Keratinocyte (primary cell): ENCODE measurements around the gene VDAC2. TPM values are rescaled to one million over a fixed set of nuclear protein-coding genes. Genes with fewer than 3 reads are reported as not detected.
"Not testable (repeated sequence)": the region's sequence is repeated elsewhere in the genome, so short reads cannot be mapped to it uniquely, and the experiment has no call there.

Experiments used
- DNase-seq: peaks from one replicate; pipeline ENCODE4 v3.0.0-alpha.2; 2011; ENCODE audit warnings: low read depth, missing footprints, low spot score
- FAIRE-seq: peaks from 2 replicates; lab custom pipeline; 2011; peaks lifted over from hg19 to GRCh38; lab: Jason Lieb, UNC
- H2AFZ ChIP-seq: 2 replicates; pipeline ENCODE4 v1.6.0; 2012; ENCODE audit warnings: low read length, control low read depth, inconsistent platforms; ENCODE audit not compliant: control insufficient read depth
- H3K27ac ChIP-seq: 2 replicates; pipeline ENCODE4 v1.5.1; 2011; ENCODE audit warnings: low read length; ENCODE audit not compliant: control insufficient read depth, insufficient read depth
- H3K27me3 ChIP-seq: 3 replicates; pipeline ENCODE4 v1.6.0; 2011; ENCODE audit warnings: low read length; ENCODE audit not compliant: control insufficient read depth, insufficient read depth; ENCODE audit errors: extremely low read depth
- H3K36me3 ChIP-seq, 2 experiments: 2 replicates in 1 of 2; 3 replicates in 1 of 2; pipeline ENCODE4 v1.5.1; 2011; ENCODE audit warnings: low read length in 2 of 2, mild to moderate bottlenecking in 1 of 2; ENCODE audit not compliant: control insufficient read depth in 2 of 2, insufficient read depth in 2 of 2; ENCODE audit errors: extremely low read depth in 1 of 2
- H3K4me1 ChIP-seq: 3 replicates; pipeline ENCODE4 v1.5.1; 2011; ENCODE audit warnings: low read length; ENCODE audit not compliant: control insufficient read depth, insufficient read depth; ENCODE audit errors: extremely low read depth
- H3K4me2 ChIP-seq: 3 replicates; pipeline ENCODE4 v1.6.0; 2011; ENCODE audit warnings: low read depth, low read length; ENCODE audit not compliant: control insufficient read depth, insufficient read depth; ENCODE audit errors: extremely low read depth
- H3K4me3 ChIP-seq, 3 experiments: fragments of 200-600 bp in 1 of 3; sonication (generic) in 1 of 3; 2 replicates in 2 of 3; 3 replicates in 1 of 3; pipeline ENCODE4 v1.5.1; 2011 to 2016; ENCODE audit warnings: low read length in 3 of 3, mild to moderate bottlenecking in 3 of 3, control low read depth in 2 of 3, inconsistent platforms in 1 of 3, low read depth in 1 of 3, mixed read lengths in 1 of 3, mixed run types in 1 of 3, moderate library complexity in 1 of 3; ENCODE audit not compliant: control insufficient read depth in 2 of 3, insufficient read depth in 2 of 3; ENCODE audit errors: extremely low read depth in 1 of 3
- H3K79me2 ChIP-seq: 2 replicates; pipeline ENCODE4 v1.6.0; 2012; ENCODE audit warnings: low read length; ENCODE audit not compliant: control insufficient read depth, insufficient read depth
- H3K9ac ChIP-seq: 3 replicates; pipeline ENCODE4 v1.6.0; 2011; ENCODE audit warnings: low read length; ENCODE audit not compliant: control insufficient read depth, insufficient read depth; ENCODE audit errors: extremely low read depth
- H3K9me1 ChIP-seq: 3 replicates; pipeline ENCODE4 v1.6.0; 2011; ENCODE audit warnings: low read length; ENCODE audit not compliant: control insufficient read depth, insufficient read depth; ENCODE audit errors: extremely low read depth
- H3K9me3 ChIP-seq: 2 replicates; pipeline ENCODE4 v1.5.1; 2012; ENCODE audit warnings: low read depth, low read length; ENCODE audit not compliant: control insufficient read depth
- H4K20me1 ChIP-seq: 3 replicates; pipeline ENCODE4 v1.6.0; 2011; ENCODE audit warnings: low read length; ENCODE audit not compliant: control insufficient read depth, insufficient read depth; ENCODE audit errors: extremely low read depth
- EZH2 ChIP-seq: IDR thresholded peaks from one replicate; pipeline ENCODE4 v1.6.1; 2012; ENCODE audit warnings: inconsistent platforms, mild to moderate bottlenecking, low read length, moderate library complexity
- dilution Hi-C: fragments of 300-500 bp; cut with MboI; formaldehyde crosslinking; loops from one replicate; pipeline ENCODE4 v1.7.0; 2020; ENCODE audit warnings: low sequenced_read_pairs; ENCODE audit not compliant: extremely low pct_ligation_motif_present
- polyA plus RNA-seq, 5 experiments: library from polyadenylated mRNA; depleted of rRNA in 3 of 5; stranded (reverse) in 3 of 5; stranded (forward) in 1 of 5; unstranded in 1 of 5; fragments of >200 nt; gene quantifications; 1 replicate in 1 of 5; 2 replicates in 3 of 5; 3 replicates in 1 of 5; pipeline versions ENCODE4 v1.2.1 to v1.2.3, GENCODE V29; 2011 to 2012; ENCODE audit warnings: missing spikeins in 2 of 5, low read depth in 1 of 5, low replicate concordance in 1 of 5
- TF ChIP-seq, protein P1 (sequence below), 3 experiments: IDR thresholded peaks in 1 of 3; conservative IDR thresholded peaks in 1 of 3; optimal IDR thresholded peaks in 1 of 3; 2 replicates in 2 of 3; 3 replicates in 1 of 3; pipeline versions ENCODE3 to v1.5.1; 2011; ENCODE audit warnings: low read length in 3 of 3, mild to moderate bottlenecking in 3 of 3, moderate library complexity in 2 of 3, control low read depth in 1 of 3, inconsistent platforms in 1 of 3; ENCODE audit not compliant: insufficient read depth in 2 of 3; ENCODE audit errors: extremely low read depth in 1 of 3

The VDAC2 gene
- polyA plus RNA-seq, 1 donor (not counting 4 experiments of a cell fraction or from before 2014, with no cell fraction given): 152 TPM

DNA sequence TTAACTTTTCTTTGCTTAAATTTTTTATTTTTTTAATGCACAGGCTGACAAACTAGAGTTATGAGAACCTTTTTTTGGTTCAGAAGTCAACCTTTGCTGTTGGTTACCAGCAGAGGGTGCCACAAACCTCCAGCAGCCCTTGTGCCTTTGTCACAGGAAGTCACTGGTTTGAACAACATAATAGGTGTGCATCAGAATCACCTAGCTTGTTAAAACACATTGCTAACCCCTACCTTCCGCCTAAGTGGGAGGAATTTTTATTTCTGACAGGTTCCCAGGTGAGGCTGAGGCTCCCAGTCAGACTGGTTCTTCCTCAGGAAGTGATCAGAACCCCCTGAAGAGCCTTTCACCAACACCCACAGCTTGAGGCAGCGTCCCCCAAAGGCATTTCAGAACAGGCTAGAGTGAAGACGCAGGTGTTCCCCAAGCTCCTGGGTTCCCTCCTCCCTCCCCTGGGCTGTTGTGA lies 22.6 kb upstream of the VDAC2 start:
- peak overlapping the region; percentile 63 for H2AFZ ChIP-seq
- dilution Hi-C loops: no loop called here

DNA sequence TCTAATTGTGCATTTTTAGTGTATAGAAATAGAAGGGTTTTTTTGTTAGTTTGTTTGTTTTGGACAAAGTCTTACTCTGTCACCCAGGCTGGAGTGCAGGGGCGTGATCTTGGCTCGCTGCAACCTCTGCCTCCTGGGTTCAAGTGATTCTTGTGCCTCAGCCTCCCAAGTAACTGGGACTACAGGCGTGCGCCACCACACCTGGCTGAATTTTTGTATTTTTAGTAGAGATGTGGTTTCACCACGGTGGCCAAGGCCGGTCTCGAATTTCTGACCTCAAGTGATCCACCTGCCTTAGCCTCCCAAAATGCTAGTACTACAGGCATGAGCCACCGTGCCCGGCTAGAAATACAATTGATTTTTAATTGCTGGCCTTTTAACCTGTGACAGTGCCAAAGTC lies 22.1 kb upstream of the VDAC2 start:
- peak overlapping the region; percentile 76 for H3K4me2 ChIP-seq
- H3K27me3 ChIP-seq, H3K9me1 ChIP-seq, H3K36me3 ChIP-seq, dilution Hi-C loops, H3K9me3 ChIP-seq, H3K4me3 ChIP-seq, DNase-seq, H4K20me1 ChIP-seq, H3K79me2 ChIP-seq, H2AFZ ChIP-seq, FAIRE-seq: not testable (repeated sequence)
- H3K27ac ChIP-seq: peak overlapping the region; percentile 69
- peak overlapping the region; percentile 33 for H3K9ac ChIP-seq
- H3K4me1 ChIP-seq: peaks cover 13% of the 10 kb centered on the region

More for the DNA sequence above, 22.6 kb upstream of the VDAC2 start:
- peak overlapping the region; percentile 69 for H3K27ac ChIP-seq
- H3K9me1 ChIP-seq: no peaks in the 10 kb centered on the region
- peak overlapping the region in 2 of 3 experiments; percentile 42 to 43 for H3K4me3 ChIP-seq
- no peaks in the 10 kb centered on the region for H3K79me2 ChIP-seq
- FAIRE-seq: peak; percentile 74
- TF ChIP-seq EZH2: no peak
- TF ChIP-seq, protein P1, sequence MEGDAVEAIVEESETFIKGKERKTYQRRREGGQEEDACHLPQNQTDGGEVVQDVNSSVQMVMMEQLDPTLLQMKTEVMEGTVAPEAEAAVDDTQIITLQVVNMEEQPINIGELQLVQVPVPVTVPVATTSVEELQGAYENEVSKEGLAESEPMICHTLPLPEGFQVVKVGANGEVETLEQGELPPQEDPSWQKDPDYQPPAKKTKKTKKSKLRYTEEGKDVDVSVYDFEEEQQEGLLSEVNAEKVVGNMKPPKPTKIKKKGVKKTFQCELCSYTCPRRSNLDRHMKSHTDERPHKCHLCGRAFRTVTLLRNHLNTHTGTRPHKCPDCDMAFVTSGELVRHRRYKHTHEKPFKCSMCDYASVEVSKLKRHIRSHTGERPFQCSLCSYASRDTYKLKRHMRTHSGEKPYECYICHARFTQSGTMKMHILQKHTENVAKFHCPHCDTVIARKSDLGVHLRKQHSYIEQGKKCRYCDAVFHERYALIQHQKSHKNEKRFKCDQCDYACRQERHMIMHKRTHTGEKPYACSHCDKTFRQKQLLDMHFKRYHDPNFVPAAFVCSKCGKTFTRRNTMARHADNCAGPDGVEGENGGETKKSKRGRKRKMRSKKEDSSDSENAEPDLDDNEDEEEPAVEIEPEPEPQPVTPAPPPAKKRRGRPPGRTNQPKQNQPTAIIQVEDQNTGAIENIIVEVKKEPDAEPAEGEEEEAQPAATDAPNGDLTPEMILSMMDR (optimal IDR thresholded peaks at IDR 0.05 in 1 of 3, IDR thresholded peaks at IDR 0.05 in 1 of 3, conservative IDR thresholded peaks at IDR 0.05 in 1 of 3; ENCODE audit: extremely low read depth in 1 of 3, insufficient read depth in 2 of 3, low read length in 3 of 3): peak; percentile 79 to 84 (median 80)
- no peaks in the 10 kb centered on the region for H3K27me3 ChIP-seq
- DNase-seq: no peak
- peaks cover 13% of the 10 kb centered on the region for H3K4me1 ChIP-seq
- peak overlapping the region; percentile 76 for H3K4me2 ChIP-seq
- no peaks in the 10 kb centered on the region for H3K36me3 ChIP-seq
- H3K9ac ChIP-seq: peak overlapping the region; percentile 33
- H4K20me1 ChIP-seq: no peaks in the 10 kb centered on the region
- no peaks in the 10 kb centered on the region for H3K9me3 ChIP-seq
